ENCODE results near the gene PCSK1.

PCSK1 gene

DNA sequence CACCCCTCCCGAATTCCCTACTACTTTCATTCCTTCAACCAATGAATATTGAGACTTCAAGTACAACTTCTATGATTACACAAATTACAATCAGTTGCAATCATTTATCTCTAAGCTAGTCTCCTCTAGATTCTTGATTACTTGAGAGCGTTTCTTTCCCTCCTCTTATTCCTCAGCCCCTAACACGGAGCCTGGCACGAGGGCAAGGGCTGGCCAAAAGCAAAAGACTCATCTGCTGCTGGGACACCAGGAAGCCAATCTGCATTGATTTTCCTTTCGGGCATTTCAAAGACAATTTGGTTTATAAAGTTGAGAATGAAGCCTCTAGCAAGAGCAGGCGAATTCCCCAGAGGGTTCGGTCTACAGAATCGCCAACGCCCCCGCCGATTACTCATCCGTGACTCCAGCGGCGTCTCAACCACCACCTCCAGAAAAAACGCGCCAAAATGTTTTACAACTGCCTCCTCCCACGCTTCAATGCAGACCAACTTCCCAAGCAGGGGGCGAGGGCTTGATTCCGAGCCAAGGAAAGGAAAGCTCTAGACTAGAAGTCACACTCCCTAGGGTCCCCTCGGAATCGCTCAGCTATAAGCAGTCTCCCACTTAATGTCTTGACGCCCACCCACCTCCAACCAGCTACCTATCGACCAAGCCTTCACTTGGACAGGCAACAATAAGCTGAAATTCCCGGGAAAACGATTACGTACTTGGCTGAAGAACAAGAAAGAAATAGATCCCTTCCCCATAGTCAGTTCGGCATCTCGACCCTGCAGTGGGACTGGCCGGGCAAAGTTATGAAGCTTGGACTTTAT lies 1.5 kb downstream of the PCSK1 start:
- 4% methylated on average over 29 of the region's 29 CpGs for WGBS

GRCh38 chr5:96427824-96428223 lies 5.2 kb downstream of the PCSK1 start:
- H4K91ac ChIP-seq (ENCODE audit: low read length): no peak overlapping the region
- no peak overlapping the region for H2AFZ ChIP-seq (ENCODE audit: low read depth, low read length)
- no peak overlapping the region for H3K27ac ChIP-seq (ENCODE audit: low read length, poor library complexity, severe bottlenecking)
- H3K14ac ChIP-seq (ENCODE audit: low read length in 2 of 2): no peak overlapping the region
- no peak overlapping the region for H3K4me3 ChIP-seq (ENCODE audit: insufficient read depth in 1 of 2, low read depth in 1 of 2, low read length in 2 of 2)
- H3K18ac ChIP-seq (ENCODE audit: low read depth in 1 of 2, low read length in 2 of 2): no peak overlapping the region
- no peak overlapping the region for H2BK15ac ChIP-seq (ENCODE audit: low read depth, poor library complexity, severe bottlenecking)
- peak; percentile 33 for DNase-seq
- no peak overlapping the region for H3K4ac ChIP-seq (ENCODE audit: low read depth in 1 of 2, low read length in 2 of 2)
- H3K4me1 ChIP-seq (ENCODE audit: control insufficient read depth, insufficient read depth, low read depth, low read length): peaks cover 9% of the 10 kb centered on the region
- H3K36me3 ChIP-seq (ENCODE audit: control insufficient read depth in 1 of 2, insufficient read depth in 2 of 2, low read depth in 1 of 2, low read length in 2 of 2): no peaks in the 10 kb centered on the region
- H4K8ac ChIP-seq (ENCODE audit: low read length): no peak overlapping the region
- H3K23ac ChIP-seq (ENCODE audit: low read length in 2 of 2): no peak overlapping the region
- no peaks in the 10 kb centered on the region for H3K79me1 ChIP-seq (replicated peaks; ENCODE audit: low read length, poor library complexity, severe bottlenecking)
- H3K27me3 ChIP-seq (ENCODE audit: control insufficient read depth in 1 of 2, insufficient read depth in 1 of 2, low read length in 2 of 2): peaks cover 13 to 37% of the 10 kb centered on the region in 2 experiments
- no peak overlapping the region for H2BK12ac ChIP-seq (ENCODE audit: low read length in 2 of 2)
- no peak overlapping the region for H2BK5ac ChIP-seq (ENCODE audit: low read depth, low read length, poor library complexity, severe bottlenecking)
- 39% methylated on average over 2 of the region's 5 CpGs for WGBS
- no peak overlapping the region for H3K4me2 ChIP-seq (ENCODE audit: low read length, poor library complexity, severe bottlenecking)
- H3K9ac ChIP-seq (ENCODE audit: low read length): no peak overlapping the region
- no peak overlapping the region for H2BK120ac ChIP-seq (ENCODE audit: low read depth, low read length)
- no peak overlapping the region for H2AK5ac ChIP-seq (ENCODE audit: low read length, severe bottlenecking)
- H3K9me3 ChIP-seq (ENCODE audit: control insufficient read depth, low read length): no peaks in the 10 kb centered on the region

More for the DNA sequence above, 1.5 kb downstream of the PCSK1 start:
- Histone ChIP-seq H3K4me3 (ENCODE audit: insufficient read depth in 1 of 2, low read depth in 1 of 2, low read length in 2 of 2) (peak overlapping the region in 1 of 2 experiments; percentile 76), H4K91ac (ENCODE audit: low read length) (no peak overlapping the region), H3K18ac (ENCODE audit: low read depth in 1 of 2, low read length in 2 of 2) (no peak overlapping the region), H3K4me1 (ENCODE audit: control insufficient read depth, insufficient read depth, low read depth, low read length) (peaks cover 12% of the 10 kb centered on the region), H2AK5ac (ENCODE audit: low read length, severe bottlenecking) (no peak overlapping the region), H3K79me1 (replicated peaks; ENCODE audit: low read length, poor library complexity, severe bottlenecking) (no peaks in the 10 kb centered on the region), H3K4me2 (ENCODE audit: low read length, poor library complexity, severe bottlenecking) (no peak overlapping the region), H3K9ac (ENCODE audit: low read length) (peak overlapping the region; percentile 41), H2AFZ (ENCODE audit: low read depth, low read length) (no peak overlapping the region), H3K36me3 (ENCODE audit: control insufficient read depth in 1 of 2, insufficient read depth in 2 of 2, low read depth in 1 of 2, low read length in 2 of 2) (no peaks in the 10 kb centered on the region), H3K27me3 (ENCODE audit: control insufficient read depth in 1 of 2, insufficient read depth in 1 of 2, low read length in 2 of 2) (peaks cover 40 to 51% of the 10 kb centered on the region in 2 experiments), H3K27ac (ENCODE audit: low read length, poor library complexity, severe bottlenecking) (no peak overlapping the region), H3K4ac (ENCODE audit: low read depth in 1 of 2, low read length in 2 of 2) (no peak overlapping the region), H2BK12ac (ENCODE audit: low read length in 2 of 2) (no peak overlapping the region), H2BK15ac (ENCODE audit: low read depth, poor library complexity, severe bottlenecking) (no peak overlapping the region), H3K23ac (ENCODE audit: low read length in 2 of 2) (peak overlapping the region in 1 of 2 experiments; percentile 78), H4K8ac (ENCODE audit: low read length) (no peak overlapping the region), H2BK5ac (ENCODE audit: low read depth, low read length, poor library complexity, severe bottlenecking) (no peak overlapping the region), H3K9me3 (ENCODE audit: control insufficient read depth, low read length) (no peaks in the 10 kb centered on the region), H2BK120ac (ENCODE audit: low read depth, low read length) (no peak overlapping the region), H3K14ac (ENCODE audit: low read length in 2 of 2) (no peak overlapping the region)
- no peak for DNase-seq

GRCh38 chr5:96426831-96427230 lies 6.2 kb downstream of the PCSK1 start:
- Histone ChIP-seq H3K27ac (ENCODE audit: low read length, poor library complexity, severe bottlenecking) (no peak overlapping the region), H2BK120ac (ENCODE audit: low read depth, low read length) (no peak overlapping the region), H2BK15ac (ENCODE audit: low read depth, poor library complexity, severe bottlenecking) (no peak overlapping the region), H3K79me1 (replicated peaks; ENCODE audit: low read length, poor library complexity, severe bottlenecking) (no peaks in the 10 kb centered on the region), H3K4ac (ENCODE audit: low read depth in 1 of 2, low read length in 2 of 2) (no peak overlapping the region), H2BK12ac (ENCODE audit: low read length in 2 of 2) (no peak overlapping the region), H3K4me3 (ENCODE audit: insufficient read depth in 1 of 2, low read depth in 1 of 2, low read length in 2 of 2) (no peak overlapping the region), H4K91ac (ENCODE audit: low read length) (no peak overlapping the region), H4K8ac (ENCODE audit: low read length) (no peak overlapping the region), H3K4me1 (ENCODE audit: control insufficient read depth, insufficient read depth, low read depth, low read length) (peaks cover 2% of the 10 kb centered on the region), H2AK5ac (ENCODE audit: low read length, severe bottlenecking) (no peak overlapping the region), H3K9ac (ENCODE audit: low read length) (no peak overlapping the region), H2AFZ (ENCODE audit: low read depth, low read length) (no peak overlapping the region), H3K9me3 (ENCODE audit: control insufficient read depth, low read length) (no peaks in the 10 kb centered on the region), H3K36me3 (ENCODE audit: control insufficient read depth in 1 of 2, insufficient read depth in 2 of 2, low read depth in 1 of 2, low read length in 2 of 2) (no peaks in the 10 kb centered on the region), H3K14ac (ENCODE audit: low read length in 2 of 2) (no peak overlapping the region), H3K27me3 (ENCODE audit: control insufficient read depth in 1 of 2, insufficient read depth in 1 of 2, low read length in 2 of 2) (peaks cover 3 to 34% of the 10 kb centered on the region in 2 experiments), H3K4me2 (ENCODE audit: low read length, poor library complexity, severe bottlenecking) (no peak overlapping the region), H3K18ac (ENCODE audit: low read depth in 1 of 2, low read length in 2 of 2) (no peak overlapping the region), H3K23ac (ENCODE audit: low read length in 2 of 2) (no peak overlapping the region), H2BK5ac (ENCODE audit: low read depth, low read length, poor library complexity, severe bottlenecking) (no peak overlapping the region)
- DNase-seq: no peak

DNA sequence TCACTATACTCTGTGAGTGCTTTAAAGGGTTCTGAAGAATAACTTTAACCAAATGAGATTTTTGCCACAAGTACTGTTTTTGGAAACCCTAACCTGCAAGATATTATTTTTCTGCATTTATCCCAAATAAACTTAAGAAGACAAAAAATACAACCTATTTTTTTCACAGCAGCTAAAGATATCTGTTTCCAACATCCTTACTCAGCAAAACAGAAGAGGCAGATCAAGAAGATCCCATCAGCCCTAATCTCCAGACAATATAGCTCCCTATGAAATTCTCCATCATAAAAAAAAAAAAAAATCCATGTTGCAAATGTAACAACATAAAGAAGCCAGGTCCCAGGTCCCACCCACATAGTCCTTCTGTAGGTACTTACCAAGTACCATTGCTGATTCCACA lies 7.6 kb downstream of the PCSK1 start:
- Histone ChIP-seq H3K18ac (ENCODE audit: low read depth in 1 of 2, low read length in 2 of 2) (no peak overlapping the region), H3K27ac (ENCODE audit: low read length, poor library complexity, severe bottlenecking) (no peak overlapping the region), H3K4me3 (ENCODE audit: insufficient read depth in 1 of 2, low read depth in 1 of 2, low read length in 2 of 2) (no peak overlapping the region), H3K36me3 (ENCODE audit: control insufficient read depth in 1 of 2, insufficient read depth in 2 of 2, low read depth in 1 of 2, low read length in 2 of 2) (no peaks in the 10 kb centered on the region), H2BK5ac (ENCODE audit: low read depth, low read length, poor library complexity, severe bottlenecking) (no peak overlapping the region), H3K23ac (ENCODE audit: low read length in 2 of 2) (no peak overlapping the region), H2AK5ac (ENCODE audit: low read length, severe bottlenecking) (no peak overlapping the region), H2BK120ac (ENCODE audit: low read depth, low read length) (no peak overlapping the region), H3K4me2 (ENCODE audit: low read length, poor library complexity, severe bottlenecking) (no peak overlapping the region), H3K79me1 (replicated peaks; ENCODE audit: low read length, poor library complexity, severe bottlenecking) (no peaks in the 10 kb centered on the region), H2AFZ (ENCODE audit: low read depth, low read length) (no peak overlapping the region), H3K14ac (ENCODE audit: low read length in 2 of 2) (no peak overlapping the region), H2BK12ac (ENCODE audit: low read length in 2 of 2) (no peak overlapping the region), H2BK15ac (ENCODE audit: low read depth, poor library complexity, severe bottlenecking) (no peak overlapping the region), H3K4ac (ENCODE audit: low read depth in 1 of 2, low read length in 2 of 2) (no peak overlapping the region), H3K9me3 (ENCODE audit: control insufficient read depth, low read length) (no peaks in the 10 kb centered on the region), H3K9ac (ENCODE audit: low read length) (no peak overlapping the region), H3K27me3 (ENCODE audit: control insufficient read depth in 1 of 2, insufficient read depth in 1 of 2, low read length in 2 of 2) (peaks cover 0 to 25% of the 10 kb centered on the region in 2 experiments), H3K4me1 (ENCODE audit: control insufficient read depth, insufficient read depth, low read depth, low read length) (no peaks in the 10 kb centered on the region), H4K91ac (ENCODE audit: low read length) (no peak overlapping the region), H4K8ac (ENCODE audit: low read length) (no peak overlapping the region)
- no peak for DNase-seq

Measured in mesenchymal stem cell (in vitro differentiated cells and primary cell).